ENCODE measurements around the gene HSPBAP1.
"Not testable (repeated sequence)": the region's sequence is repeated elsewhere in the genome, so short reads cannot be mapped to it uniquely, and the experiment has no call there.

HSPBAP1 gene

DNA sequence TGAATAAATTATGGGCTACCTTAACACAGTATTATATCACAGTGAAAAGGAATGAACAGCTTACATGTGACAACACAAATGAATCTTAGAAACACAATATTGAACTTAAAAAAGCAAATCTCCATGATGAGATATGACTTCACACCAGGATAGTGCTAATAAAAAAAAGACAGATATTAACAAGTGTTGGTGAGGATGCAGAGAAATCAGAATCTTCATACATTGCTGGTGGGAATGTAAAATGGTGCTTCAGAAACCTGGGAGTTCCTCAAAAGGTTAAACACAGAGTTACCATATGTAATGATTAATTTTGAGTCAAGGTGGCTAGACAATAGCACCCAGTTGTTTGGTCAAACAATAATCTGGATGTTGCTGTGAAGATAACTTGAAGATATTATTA, 51.4 kb downstream of the HSPBAP1 start:
- DNase-seq (ENCODE audit: extremely low read depth in 1 of 2, low read depth in 1 of 2) = no peak

DNA sequence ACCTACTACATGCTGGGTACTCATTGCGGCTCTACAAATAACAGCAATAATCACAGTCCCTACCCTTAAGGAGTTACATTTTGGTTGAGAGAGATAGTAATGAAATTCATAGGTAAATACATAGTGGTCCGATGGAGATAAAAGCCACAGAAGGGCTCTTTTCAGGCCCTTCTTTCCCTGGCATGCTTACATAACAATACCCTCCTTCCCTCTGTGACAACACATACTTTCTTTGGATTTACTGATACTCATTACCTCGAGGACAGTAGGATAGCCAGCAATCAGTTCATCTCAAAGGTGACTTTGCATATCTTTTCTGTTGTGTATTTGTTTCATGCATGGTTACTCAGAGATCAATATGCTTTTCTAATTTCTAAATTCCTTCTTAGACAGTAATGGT, 54.5 kb downstream of the HSPBAP1 start:
- no peak for DNase-seq (ENCODE audit: extremely low read depth in 1 of 2, low read depth in 1 of 2)

GRCh38 chr3:122732682-122733525, 60.7 kb downstream of the HSPBAP1 start:
- not testable (repeated sequence) for DNase-seq (ENCODE audit: extremely low read depth in 1 of 2, low read depth in 1 of 2)

GRCh38 chr3:122730240-122730639, 63.4 kb downstream of the HSPBAP1 start:
- no peak for DNase-seq (ENCODE audit: extremely low read depth in 1 of 2, low read depth in 1 of 2)

GRCh38 chr3:122728756-122729514, 64.7 kb downstream of the HSPBAP1 start:
- no peak for DNase-seq (ENCODE audit: extremely low read depth in 1 of 2, low read depth in 1 of 2)

DNA sequence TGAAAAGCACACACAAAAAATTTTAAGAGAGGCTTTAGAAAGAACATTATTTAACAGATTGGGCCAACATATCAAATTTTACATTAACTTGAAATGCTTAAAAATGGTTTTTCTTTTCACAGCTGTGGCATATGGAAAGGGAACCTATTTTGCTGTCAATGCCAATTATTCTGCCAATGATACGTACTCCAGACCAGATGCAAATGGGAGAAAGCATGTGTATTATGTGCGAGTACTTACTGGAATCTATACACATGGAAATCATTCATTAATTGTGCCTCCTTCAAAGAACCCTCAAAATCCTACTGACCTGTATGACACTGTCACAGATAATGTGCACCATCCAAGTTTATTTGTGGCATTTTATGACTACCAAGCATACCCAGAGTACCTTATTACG, 65.4 kb downstream of the HSPBAP1 start:
- DNase-seq (ENCODE audit: extremely low read depth in 1 of 2, low read depth in 1 of 2) = no peak

- no peak for DNase-seq (ENCODE audit: extremely low read depth in 1 of 2, low read depth in 1 of 2)
Measured at GRCh38 chr3:122727766-122728165, 65.9 kb downstream of the HSPBAP1 start.

- no peak for DNase-seq (ENCODE audit: extremely low read depth in 1 of 2, low read depth in 1 of 2)
Measured at GRCh38 chr3:122727294-122727693, 66.3 kb downstream of the HSPBAP1 start.

DNA sequence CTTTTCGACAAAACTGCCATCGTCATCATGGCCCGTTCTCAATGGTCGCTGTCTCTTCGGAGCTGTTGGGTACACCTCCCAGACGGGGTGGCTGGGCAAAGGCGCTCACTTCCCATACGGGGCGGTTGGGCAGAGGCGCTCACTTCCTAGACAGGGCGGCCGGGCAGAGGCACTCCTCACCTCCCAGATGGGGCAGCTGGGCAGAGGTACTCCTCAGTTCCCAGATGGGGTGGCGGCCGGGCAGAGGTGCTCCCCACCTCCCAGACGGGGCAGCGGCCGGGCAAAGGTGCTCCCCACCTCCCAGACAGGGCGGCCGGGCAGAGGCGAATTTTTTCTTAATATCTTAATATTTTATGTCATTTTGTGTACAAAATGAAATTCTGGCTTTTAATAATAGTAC, 68.5 kb downstream of the HSPBAP1 start:
- DNase-seq (ENCODE audit: extremely low read depth in 1 of 2, low read depth in 1 of 2) = no peak

DNA sequence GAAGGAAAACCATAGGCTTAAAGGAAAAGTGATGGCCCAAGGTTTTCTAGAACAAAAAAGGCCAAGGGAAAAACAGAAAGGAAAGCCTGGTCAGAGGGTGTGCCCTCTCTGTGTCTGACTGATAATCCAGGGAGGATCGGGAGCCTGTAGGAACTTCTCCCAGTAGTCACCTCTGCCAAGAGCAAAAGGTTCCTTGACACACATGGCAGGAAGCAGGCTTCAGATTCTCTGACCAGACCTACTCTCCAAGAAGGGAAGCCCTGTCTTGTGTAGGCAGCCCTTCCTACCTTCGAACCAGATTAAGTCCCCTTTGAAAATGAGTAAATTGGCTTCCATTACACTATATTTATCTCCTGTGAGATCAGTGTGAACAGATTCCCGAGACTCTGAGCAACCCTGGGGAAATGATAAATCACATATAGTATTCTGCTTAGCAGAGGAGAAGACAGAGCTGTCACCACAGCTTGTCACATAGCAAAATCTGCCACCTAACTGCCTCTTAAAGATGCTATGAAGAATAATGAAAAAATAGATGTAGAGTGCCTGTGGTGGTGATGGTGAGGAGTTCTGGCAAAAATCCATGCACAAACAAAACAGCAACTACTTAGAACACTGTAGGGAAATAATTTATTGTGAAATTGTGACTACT, 74.2 kb downstream of the HSPBAP1 start:
- no peak for DNase-seq (ENCODE audit: extremely low read depth in 1 of 2, low read depth in 1 of 2)

- no peak for DNase-seq (ENCODE audit: extremely low read depth in 1 of 2, low read depth in 1 of 2)
Measured at GRCh38 chr3:122716667-122717066, 77.0 kb downstream of the HSPBAP1 start.

GRCh38 chr3:122714273-122714672, 79.4 kb downstream of the HSPBAP1 start:
- no peak for DNase-seq (ENCODE audit: extremely low read depth in 1 of 2, low read depth in 1 of 2)

DNA sequence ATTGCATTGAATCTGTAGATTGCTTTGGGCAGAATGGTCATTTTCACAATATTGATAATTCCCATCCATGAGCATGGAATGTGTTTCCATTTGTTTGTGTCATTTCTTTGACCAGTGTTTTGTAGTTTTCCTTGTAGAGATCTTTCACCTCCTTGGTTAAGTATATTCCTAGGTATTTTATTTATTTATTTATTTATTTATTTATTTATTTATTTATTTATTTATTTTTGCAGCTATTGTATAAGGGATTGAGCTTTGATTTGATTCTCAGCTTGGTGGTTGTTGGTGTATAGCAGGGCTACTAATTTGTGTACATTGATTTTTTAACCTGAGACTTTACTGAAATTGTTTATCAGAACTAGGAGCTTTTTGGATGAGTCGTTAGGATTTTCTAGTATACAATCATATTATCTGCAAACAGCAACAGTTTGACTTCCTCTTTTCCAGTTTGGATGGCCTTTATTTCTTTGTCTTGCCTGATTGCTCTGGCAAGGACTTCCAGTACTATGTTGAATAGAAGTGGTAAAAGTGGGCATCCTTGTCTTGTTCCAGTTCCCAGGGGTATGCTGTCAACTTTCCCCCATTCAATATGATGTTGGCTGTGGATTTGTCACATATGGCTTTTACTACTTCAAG, 82.9 kb downstream of the HSPBAP1 start:
- not testable (repeated sequence) for DNase-seq (ENCODE audit: extremely low read depth in 1 of 2, low read depth in 1 of 2)

- DNase-seq (ENCODE audit: extremely low read depth in 1 of 2, low read depth in 1 of 2) = no peak
Measured at GRCh38 chr3:122705379-122705778, 88.3 kb downstream of the HSPBAP1 start.

DNA sequence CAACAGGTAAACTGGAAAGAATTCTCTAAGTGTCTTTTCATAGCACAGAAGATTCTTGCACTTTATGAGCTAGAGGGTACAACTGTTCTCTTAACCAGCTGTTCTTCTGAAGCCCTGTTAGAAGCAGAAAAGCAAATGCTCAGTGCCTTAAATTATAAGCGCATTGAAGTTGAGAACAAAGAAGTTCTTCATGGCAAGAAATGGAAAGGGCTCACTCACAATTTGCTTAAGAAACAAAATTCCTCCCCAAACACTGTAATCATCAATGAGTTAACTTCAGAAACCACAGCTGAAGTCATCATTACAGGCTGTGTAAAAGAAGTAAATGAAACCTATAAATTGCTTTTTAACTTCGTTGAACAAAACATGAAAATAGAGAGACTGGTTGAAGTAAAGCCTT, 93.4 kb downstream of the HSPBAP1 start:
- DNase-seq (ENCODE audit: extremely low read depth in 1 of 2, low read depth in 1 of 2) = no peak

- no peak for DNase-seq (ENCODE audit: extremely low read depth in 1 of 2, low read depth in 1 of 2)
Measured at GRCh38 chr3:122697952-122698620, 95.5 kb downstream of the HSPBAP1 start.

GRCh38 chr3:122695927-122696561, 97.6 kb downstream of the HSPBAP1 start:
- no peak for DNase-seq (ENCODE audit: extremely low read depth in 1 of 2, low read depth in 1 of 2)

DNA sequence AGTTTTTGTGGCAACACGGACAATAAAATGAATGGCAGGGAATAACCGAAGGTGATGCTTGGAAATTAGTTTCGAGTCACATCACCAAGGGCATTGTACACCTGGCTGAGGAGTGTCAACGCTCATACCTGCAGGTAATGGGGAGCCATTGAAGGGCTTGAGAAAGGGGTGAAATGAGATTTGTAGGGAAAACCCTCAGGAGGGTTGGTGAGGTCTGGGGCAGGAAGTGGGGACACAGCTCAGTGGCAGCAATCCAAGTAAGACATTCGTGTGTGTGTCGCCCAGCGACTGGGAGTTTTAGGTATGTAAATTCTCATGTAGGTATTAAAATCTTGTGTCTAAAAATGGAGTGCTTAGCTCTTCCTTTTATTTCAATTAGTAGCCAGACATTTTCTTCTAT, 98.7 kb downstream of the HSPBAP1 start:
- no peak for DNase-seq (ENCODE audit: extremely low read depth in 1 of 2, low read depth in 1 of 2)

DNA sequence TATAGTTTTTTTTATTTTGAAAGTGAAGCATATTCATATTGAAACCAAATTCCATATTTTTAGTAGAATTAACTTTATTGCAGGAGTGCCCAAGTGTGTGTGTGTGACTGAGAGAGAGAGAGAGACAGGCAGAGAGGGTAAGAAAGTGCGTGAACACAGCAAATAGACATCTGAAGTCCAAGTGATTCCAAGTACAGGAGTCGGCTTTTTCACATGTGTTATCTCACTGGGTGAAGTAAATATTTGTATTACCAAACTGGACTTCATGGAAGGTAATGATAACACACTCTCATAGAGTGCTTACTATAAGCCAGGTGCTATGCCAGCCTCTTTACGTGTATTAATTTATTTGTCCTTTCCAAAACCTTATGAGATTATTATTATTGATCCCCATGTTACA, 101.0 kb downstream of the HSPBAP1 start:
- DNase-seq (ENCODE audit: extremely low read depth in 1 of 2, low read depth in 1 of 2) = no peak

DNA sequence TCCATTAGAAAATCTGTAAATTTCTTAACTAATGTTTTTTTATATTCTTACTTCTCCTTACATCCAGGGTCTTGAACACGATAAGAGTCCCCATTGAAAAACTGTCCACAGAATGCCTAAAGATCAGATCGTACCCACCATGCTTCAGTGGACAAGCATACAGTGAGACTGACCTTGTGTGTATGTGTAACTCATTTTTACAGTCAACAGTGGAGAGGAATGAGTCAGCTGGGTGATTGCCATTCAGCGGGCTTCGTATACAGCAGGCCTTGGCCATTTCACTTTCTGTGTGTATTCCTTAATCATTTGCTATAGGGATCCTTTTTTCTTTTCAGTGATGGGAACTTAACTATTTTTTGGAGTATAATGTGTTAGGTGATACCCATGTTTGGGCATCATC, 102.4 kb downstream of the HSPBAP1 start:
- no peak for DNase-seq (ENCODE audit: extremely low read depth in 1 of 2, low read depth in 1 of 2)

Data from stimulated activated CD8-positive, alpha-beta memory T cell treated with anti-CD3 and anti-CD28 coated beads, Interleukin-7, amount 100 ng/mL, for 48 hours (primary cell).